HG02642 (cell line): ENCODE results near the gene TPSAB1.
"Not testable (repeated sequence)": the region's sequence is repeated elsewhere in the genome, so short reads cannot be mapped to it uniquely, and the experiment has no call there.

Experiments
- ATAC-seq: cut with Tn5 transposase; IDR thresholded peaks from one replicate; pipeline ENCODE4 v1.9.1; 2021; ENCODE audit warnings: mild to moderate bottlenecking; ENCODE audit not compliant: unreplicated experiment, poor library complexity

The TPSAB1 gene

DNA sequence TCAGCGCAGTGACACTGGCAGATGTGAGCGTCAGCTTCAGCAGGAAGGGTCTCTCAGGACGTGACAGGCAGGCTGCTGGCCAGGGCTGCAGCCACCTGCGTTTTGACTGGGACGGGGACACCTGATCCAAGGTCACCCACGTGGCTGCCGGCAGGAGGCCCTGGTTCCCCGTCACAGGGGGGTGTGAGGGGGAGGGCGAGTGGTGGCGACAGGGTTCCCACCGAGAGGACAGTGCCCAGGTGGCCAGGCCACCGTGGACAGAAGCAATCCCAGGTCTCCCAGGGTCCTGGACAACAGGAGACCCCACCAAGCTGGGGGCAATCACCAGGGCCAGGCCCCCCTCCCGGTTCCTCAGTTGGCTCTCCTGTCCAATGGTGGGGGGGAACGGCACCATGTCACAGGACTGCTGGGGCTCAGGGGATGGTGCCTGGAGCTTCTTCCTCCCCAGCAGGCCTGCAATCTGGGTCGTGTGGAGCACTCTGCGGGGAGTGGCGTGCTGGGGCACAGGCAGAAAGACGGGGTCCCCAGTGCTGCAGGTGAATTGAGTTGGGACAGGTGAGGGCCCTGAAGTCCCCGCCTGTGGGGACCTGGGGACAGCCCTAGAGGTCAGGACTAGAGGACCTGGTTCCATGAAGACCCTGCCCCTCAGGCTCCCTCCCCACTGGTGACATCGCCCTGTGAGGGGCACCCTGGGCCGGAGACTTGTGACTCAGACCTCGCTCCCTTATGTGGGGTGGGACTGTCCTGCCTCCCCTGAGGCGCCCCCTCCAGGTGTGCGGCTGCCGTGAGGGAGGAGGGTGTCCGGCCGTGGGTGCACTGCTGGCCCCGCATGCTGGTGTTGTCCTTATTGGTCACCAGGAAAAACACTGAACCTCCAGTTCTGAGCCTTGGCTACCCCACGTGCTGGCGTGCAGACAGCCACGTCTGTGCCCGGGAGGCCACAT lies 3.7 kb downstream of the TPSAB1 start:
- not testable (repeated sequence) for ATAC-seq

DNA sequence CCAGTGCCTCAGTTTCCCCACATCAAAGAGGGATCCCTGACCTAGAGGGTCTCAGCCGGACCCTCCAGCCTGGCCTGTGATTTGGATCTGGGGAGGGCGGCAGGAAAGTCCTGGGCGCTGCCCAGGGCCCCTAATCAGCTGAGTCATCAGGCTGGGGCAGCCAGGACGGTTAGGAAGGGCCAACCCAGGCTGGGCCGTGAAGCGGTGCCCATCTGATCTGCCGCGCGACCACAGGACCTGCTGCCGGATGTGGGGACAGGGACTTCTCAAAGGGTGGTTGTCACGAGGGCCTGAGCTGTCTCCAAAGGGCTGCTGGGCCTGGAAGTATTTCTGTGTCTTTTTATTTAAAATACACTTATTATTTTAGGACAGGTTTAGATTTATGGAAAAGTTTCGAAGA lies 4.4 kb downstream of the TPSAB1 start:
- ATAC-seq = no peak

GRCh38 chr16:1245452-1246020 lies 5.0 kb downstream of the TPSAB1 start:
- ATAC-seq = no peak

DNA sequence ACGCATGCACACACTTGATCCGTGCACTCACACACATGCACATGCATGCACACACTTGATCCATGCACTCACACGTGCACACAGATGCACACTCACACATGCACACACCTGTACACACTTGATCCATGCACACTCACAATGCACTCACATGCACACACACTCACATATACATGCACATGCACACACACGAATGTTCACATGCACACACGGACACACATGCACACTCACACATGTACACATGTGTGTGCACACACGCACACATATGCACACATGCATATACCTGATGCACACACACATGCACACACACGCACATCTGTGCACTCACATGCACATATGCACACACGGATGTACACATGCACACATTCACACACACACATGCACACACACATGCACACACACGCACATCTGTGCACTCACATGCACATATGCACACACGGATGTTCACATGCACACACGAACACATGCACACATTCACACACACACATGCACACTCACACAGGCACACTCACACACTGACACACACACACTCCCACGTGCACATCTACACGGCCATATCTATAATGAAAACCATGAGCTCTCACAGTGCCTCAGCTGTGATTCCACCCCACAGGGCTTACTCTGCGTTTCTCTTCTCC lies 7.5 kb downstream of the TPSAB1 start:
- ATAC-seq = not testable (repeated sequence)

- ATAC-seq = not testable (repeated sequence)
Measured at GRCh38 chr16:1249031-1249755, 8.7 kb downstream of the TPSAB1 start.

DNA sequence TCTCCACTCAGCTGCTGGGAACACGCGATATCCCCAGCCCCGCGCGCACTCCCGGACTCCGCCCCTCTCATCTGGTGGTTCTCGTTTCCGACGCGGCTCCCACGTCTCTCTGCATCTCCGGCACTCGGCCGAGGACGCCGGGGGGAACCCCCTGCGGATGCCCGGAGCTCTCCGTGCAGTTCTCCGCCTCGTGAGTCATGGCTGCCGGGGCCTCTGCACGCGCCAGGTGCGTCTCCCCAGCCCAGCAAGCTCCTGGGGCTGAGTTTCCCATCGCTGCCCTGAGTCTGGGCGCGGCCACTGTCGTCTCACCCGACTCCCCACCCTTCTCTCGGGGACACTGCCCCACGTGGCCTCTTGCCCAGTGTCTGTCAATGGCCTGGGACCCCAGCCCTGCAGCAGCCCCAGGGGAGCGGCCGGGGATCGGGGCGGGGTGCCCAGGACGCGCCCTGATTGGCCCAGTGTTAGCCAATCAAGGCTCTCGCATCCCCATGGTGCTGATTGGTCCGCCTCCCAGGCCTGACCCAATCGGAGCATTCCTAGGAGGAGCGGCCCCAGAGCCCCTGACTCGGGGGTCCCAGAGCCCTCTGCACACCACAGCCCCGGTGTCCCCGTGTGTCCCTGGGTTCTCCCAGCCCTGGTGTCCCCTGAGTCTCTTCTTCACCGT lies 13.3 kb downstream of the TPSAB1 start:
- ATAC-seq = not testable (repeated sequence)

DNA sequence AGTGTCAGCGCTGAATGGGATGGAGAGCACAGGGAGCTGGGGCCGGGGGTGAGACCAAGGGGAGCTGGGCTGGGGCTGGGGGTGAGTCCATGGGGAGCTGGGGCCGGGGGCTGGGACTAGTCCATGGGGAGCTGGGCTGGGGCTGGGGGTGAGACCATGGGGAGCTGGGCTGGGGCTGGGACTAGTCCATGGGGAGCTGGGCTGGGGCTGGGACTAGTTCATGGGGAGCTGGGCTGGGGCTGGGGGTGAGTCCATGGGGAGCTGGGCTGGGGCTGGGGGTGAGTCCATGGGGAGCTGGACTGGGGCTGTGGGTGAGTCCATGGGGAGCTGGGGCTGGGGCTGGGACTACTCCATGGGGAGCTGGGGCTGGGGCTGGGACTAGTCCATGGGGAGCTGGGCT lies 14.3 kb downstream of the TPSAB1 start:
- not testable (repeated sequence) for ATAC-seq

- ATAC-seq = not testable (repeated sequence)
Measured at GRCh38 chr16:1255276-1256122, 15.0 kb downstream of the TPSAB1 start, which contains the start of gene TPSD1. TSS of gene TPSD1 (plus strand) at chr16:1256069. CDS start at chr16:1256281, 212 bp downstream.

DNA sequence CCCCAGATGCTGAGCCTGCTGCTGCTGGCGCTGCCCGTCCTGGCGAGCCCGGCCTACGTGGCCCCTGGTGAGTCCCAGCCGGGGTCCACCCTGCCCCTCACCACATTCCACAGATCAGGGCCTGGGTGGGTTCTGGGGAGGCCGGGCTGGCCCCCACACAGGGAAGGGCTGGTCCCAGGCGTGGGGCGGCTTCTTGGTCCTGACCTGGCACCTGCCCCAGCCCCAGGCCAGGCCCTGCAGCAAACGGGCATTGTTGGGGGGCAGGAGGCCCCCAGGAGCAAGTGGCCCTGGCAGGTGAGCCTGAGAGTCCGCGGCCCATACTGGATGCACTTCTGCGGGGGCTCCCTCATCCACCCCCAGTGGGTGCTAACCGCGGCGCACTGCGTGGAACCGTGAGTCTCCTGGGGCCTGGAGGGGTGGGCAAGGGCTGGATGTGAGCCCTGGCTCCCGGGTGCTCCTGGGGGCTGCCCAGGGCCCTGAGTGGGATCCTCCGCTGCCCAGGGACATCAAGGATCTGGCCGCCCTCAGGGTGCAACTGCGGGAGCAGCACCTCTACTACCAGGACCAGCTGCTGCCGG lies 15.9 kb downstream of the TPSAB1 start:
- not testable (repeated sequence) for ATAC-seq

- no peak for ATAC-seq
Measured at GRCh38 chr16:1256874-1257322, 16.4 kb downstream of the TPSAB1 start.

- ATAC-seq = no peak
Measured at GRCh38 chr16:1257561-1258224, 17.2 kb downstream of the TPSAB1 start.

DNA sequence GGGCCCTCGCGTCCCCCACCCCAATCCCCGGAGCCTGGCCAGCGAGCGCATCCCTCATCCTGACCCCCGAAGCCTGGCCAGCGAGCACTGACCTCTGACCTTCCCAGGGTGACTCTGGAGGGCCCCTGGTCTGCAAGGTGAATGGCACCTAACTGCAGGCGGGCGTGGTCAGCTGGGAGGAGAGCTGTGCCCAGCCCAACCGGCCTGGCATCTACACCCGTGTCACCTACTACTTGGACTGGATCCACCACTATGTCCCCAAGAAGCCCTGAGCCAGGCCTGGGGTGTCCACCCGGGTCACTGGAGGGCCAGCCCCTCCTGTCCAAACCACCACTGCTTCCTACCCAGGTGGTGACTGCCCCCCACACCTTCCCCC lies 17.7 kb downstream of the TPSAB1 start:
- no peak for ATAC-seq

GRCh38 chr16:1258906-1259759 lies 18.6 kb downstream of the TPSAB1 start:
- ATAC-seq = no peak

- no peak for ATAC-seq
Measured at GRCh38 chr16:1259760-1260068, 19.2 kb downstream of the TPSAB1 start.

DNA sequence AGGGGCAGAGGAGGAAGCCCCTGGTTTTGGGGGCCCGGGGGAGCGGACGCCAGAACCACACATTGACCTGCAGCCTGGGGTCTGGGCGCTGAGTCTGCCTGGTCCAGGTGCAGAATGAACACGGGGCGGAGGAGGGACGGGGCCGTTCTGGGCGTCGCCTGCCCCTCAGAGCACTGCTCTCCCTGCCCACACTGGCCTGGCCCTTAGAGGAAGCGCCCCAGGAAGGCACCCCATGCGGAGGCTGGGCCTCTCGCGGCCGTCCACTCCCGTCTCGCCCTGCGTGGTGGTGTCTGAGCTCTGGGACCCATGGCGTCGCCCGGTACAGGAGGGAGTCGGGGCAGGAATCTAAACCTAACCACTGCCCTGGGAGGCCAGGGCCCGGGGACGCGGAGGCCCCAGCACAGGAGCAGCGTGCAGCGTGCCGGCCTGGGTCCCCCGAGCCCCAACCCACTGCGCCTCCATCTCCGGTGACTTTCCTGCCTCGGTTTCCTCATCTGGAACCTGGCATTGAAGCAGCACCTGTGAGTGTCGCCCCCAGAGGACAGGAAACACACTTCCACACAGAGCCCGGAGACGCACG lies 19.7 kb downstream of the TPSAB1 start:
- ATAC-seq = no peak

DNA sequence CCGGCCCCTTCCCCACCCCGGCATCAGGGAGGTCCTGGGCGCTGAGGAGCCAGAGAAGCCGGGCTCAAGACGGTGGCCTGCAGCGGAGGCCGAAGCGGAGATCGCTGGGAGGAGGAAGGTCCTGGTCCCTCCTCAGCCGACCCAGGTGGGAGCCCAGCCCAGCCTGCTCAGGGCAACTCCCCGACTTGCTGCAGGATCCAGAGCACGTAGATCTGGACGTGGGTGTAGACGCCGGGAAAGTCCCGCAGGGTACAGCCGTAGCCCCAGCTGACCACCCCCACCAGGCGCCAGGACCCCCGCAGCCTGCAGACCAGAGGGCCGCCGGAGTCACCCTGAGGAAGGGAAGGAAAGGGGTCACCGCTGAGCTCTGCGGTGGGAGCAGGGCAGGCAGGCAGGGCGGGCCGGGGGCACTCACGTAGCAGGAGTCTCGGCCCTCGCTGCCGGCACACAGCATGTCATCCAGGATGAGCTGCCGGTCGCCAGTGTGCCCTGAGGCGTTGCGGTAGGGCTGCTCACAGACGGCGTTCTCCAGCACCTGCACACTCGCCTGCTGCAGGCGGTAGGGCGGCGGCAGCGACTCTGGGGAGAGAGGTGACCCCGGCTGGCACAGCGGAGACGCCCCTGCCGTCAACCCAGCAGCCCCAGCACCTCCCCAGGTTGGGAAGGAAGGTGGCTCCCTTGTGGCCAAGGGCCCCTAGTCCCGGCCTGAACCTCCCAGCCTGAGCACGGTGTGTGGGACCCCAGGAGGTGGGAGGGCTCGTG lies 20.8 kb downstream of the TPSAB1 start:
- ATAC-seq = no peak
